Thyroid gland (tissue), 4 donors: Measurements from ENCODE around the gene KIR2DL4.
"Not testable (repeated sequence)": the region's sequence is repeated elsewhere in the genome, so short reads cannot be mapped to it uniquely, and the experiment has no call there.

ENCODE experiments used
- POLR2A ChIP-seq, 2 donors: fragments of 450-650 bp; IDR thresholded peaks; one replicate each; pipeline ENCODE4 v1.6.1; 2017; ENCODE audit warnings: antibody characterized with exemption in 2 of 2, mild to moderate bottlenecking in 2 of 2, moderate library complexity in 1 of 2
- TF ChIP-seq, protein P1 (sequence below), 6 experiments: fragments of 200-600 bp in 3 of 6; fragments of 450-650 bp in 3 of 6; sonication (generic) in 3 of 6; IDR thresholded peaks; one replicate each; pipeline ENCODE4 v1.5.1; 2016 to 2019; ENCODE audit warnings: antibody characterized with exemption in 6 of 6, mild to moderate bottlenecking in 2 of 6, inconsistent platforms in 1 of 6, moderate library complexity in 1 of 6

DNA sequence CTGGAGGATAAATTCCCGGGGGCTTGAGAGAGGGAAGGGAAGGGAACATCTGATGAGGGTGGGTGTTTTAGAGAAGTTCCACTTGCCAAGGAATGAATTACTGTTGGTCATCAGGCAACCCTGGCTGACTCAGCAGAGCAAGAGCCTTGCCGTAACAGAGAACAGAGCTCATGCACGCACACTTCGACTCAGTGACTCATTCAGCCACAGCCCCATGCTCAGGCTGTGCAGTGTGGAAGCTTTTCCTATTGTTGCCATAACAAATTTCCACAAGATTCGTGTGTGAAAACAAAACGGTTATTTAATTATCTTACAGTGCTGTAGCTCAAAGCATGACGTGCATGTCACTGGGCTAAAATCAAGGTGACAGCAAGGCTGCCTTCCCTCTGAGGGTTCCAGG, 56.0 kb downstream of the KIR2DL4 start:
- TF ChIP-seq, protein P1, sequence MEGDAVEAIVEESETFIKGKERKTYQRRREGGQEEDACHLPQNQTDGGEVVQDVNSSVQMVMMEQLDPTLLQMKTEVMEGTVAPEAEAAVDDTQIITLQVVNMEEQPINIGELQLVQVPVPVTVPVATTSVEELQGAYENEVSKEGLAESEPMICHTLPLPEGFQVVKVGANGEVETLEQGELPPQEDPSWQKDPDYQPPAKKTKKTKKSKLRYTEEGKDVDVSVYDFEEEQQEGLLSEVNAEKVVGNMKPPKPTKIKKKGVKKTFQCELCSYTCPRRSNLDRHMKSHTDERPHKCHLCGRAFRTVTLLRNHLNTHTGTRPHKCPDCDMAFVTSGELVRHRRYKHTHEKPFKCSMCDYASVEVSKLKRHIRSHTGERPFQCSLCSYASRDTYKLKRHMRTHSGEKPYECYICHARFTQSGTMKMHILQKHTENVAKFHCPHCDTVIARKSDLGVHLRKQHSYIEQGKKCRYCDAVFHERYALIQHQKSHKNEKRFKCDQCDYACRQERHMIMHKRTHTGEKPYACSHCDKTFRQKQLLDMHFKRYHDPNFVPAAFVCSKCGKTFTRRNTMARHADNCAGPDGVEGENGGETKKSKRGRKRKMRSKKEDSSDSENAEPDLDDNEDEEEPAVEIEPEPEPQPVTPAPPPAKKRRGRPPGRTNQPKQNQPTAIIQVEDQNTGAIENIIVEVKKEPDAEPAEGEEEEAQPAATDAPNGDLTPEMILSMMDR (IDR thresholded peaks at IDR 0.05) = not testable (repeated sequence)
- not testable (repeated sequence) for TF ChIP-seq POLR2A (IDR thresholded peaks at IDR 0.05)
